NOMO-1 treated with dmso at 0.1 percent for 144 hours (cell line): ENCODE data around the gene PAPOLB.

Experiments
- DNase-seq: peaks from one replicate; lab custom pipeline; 2025; ENCODE audit not compliant: unreplicated experiment; lab: John Stamatoyannopoulos, UW

The PAPOLB gene

DNA sequence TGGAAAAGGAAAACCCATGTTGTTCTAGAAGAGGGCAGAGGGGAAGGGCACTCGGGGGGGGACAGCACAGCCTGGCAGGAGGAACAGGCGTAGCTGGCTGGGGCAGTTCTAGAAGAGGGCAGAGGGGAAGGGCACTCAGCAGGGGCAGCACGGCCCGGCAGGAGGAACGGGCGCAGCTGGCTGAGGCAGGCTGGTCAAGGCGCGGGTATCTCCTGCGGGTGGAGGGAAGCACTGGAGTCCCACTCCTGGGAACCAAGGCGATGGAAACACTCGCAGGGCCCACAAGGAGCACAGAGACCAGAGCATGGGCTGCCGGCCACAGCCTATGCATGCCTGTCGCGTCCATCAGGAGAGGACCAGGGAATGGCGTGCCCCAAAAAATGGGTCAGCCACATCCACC lies 36.7 kb downstream of the PAPOLB start:
- no peak for DNase-seq

DNA sequence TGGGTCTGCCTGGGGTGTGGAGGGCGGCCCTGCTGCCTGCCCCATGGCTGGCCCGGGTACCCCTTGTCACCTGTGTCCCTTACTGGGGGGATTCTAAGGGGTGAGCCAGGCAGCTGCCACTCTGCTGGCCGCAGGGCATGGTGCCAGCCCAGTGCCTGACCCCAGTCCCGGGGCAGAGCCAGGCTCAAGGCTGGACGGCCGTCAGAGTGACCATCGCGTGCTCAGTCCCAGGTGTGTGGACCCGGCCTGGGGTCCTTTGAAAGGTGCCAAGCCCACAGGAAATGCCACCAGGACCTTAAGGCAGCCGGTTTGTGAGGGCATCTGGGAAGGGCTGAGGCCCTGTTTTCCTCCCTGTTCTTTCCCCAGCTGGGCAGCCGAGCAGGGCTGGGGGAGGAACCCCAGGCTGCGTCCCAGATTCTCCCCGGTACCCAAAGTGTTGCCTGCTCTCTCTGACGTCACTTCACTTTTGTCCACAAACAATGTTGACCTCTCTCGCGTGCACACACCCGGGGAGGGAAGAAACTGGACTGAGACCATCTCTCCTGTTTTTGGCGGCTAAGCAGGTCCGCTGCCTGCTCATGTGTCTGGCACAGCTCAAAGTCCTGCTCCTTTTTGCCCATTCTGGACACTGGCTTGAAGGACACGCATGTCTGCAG lies 37.6 kb downstream of the PAPOLB start:
- DNase-seq, result no peak

DNA sequence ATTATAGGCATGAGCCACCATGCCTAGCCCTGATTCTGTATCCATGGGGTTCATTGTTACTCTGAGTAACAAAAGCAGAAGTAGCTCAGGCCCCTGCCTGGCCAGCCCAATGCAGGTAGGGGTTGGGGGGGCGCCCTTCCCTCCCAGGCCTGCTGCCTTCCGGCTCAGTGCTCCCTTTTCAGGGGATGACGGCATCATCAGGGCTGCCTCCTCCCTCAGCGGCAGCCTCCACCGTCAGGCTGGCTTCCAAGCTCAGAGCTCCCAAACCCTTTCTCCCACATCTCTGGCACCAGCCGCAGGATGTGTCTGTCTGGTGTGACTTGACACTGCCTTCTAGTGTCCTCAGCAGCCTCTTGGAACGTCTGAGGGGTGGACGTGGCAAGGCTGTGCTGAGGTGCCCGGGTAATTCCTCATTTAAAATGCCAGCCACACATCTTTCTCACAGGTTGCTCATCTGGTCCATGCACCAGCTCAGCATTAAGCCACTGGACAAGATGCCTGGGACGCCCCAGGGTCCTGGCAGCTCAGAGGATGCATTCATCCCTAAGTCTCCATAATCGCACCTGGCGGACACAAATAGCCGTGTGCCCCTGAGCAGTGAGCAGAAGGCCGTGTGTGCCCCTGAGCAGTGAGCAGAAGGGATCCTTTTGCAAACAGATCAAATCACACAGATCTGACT lies 38.2 kb downstream of the PAPOLB start:
- DNase-seq, result no peak

- DNase-seq, result no peak
Observed at GRCh38 chr7:4822677-4823076, 39.2 kb downstream of the PAPOLB start.

GRCh38 chr7:4820967-4821471 lies 40.8 kb downstream of the PAPOLB start:
- no peak for DNase-seq

GRCh38 chr7:4820405-4820966 lies 41.3 kb downstream of the PAPOLB start:
- DNase-seq, result no peak

- DNase-seq, result no peak
Observed at GRCh38 chr7:4819560-4820404, 42.0 kb downstream of the PAPOLB start.

DNA sequence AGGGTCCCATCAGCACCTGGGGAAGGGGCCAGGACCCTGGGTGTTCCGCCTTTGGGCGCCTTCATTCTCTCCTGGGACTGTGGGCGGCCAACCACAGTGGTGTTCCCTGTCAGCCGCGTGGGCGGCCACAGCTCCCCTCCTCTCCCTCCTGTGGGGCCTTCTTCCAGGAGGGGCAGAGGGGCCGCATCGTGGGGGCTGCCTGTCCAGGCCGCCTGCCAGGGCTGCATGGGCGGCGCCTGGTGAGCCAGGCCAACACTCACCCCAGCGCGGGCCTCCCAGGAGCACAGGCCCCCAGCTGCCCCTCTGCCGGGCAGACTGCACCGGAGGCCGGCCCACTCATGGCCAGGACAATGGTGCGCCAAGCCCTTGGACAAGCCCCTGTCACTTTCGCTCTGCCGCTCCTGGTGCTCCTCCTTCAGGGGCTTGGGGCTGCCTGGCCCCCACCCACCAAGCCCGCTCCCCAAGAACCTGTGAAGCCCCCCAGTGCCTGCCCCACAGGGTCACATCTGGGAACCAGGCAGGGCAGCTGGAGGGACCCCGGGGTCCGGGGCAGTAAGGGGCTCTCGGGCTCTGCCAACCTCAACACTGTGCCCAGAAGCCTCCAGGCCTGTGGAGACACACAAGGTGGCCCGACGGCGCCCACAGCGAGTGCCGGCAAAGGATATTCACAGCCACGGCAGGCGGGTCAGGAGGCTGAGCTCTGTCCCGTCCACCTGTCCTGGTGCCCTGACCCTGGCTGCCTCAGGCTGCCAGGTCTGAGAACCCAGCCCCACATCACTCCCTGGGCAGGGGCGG lies 43.6 kb downstream of the PAPOLB start:
- no peak for DNase-seq

GRCh38 chr7:4817178-4817901 lies 44.5 kb downstream of the PAPOLB start:
- no peak for DNase-seq

DNA sequence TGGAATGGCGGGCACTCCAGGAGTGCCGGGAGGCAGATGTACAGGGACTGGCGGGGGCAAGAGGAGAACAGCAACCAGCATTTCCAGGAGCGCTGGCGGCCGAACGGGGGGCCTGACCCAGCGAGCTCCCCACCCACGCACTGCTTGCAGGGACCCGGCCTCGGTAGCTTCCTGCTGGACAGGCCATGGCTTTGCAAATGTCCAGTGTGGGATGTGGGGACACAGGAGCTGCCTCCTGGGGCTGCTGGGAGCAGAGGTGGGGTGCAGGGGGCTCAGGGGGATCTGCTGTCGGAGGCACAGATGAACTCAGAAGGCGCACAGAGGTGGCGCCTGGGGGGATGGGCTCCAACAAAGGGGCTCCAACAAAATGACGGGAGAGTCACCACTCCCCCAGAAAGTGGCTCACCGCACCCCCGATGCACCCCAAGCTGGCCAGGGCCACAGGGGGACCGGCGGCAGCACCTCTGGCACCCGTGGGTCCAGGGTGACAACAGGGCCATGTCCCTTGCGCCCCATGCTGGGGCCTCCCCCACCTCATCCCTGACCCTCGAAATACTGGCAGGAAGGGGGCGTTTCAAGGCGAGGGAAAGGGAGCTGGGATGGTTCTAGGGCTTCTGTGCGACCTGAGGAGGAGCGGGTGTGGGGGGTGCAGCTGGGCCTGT lies 45.3 kb downstream of the PAPOLB start:
- no peak for DNase-seq

GRCh38 chr7:4815609-4816418 lies 46.0 kb downstream of the PAPOLB start:
- DNase-seq, result no peak

GRCh38 chr7:4815121-4815520 lies 46.7 kb downstream of the PAPOLB start:
- no peak for DNase-seq

DNA sequence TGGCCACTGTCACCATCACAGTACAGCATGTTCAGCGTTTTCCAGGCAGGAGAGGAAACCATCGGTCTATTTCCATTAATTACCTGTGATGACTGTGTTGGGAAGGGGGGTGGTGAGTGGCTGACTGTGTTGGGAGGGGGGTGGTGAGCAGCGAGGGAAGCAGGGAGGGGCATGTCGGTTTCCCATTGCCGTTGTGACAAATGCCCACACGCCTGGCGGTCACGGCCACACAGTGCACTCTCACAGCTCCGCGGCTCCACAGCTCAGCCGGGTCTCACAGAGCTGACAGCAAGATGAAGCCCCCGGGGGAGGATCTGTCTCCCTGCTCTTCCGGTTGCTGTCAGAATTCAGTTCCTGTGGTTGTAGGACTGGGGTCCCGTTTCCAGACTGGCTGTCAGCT lies 47.4 kb downstream of the PAPOLB start:
- no peak for DNase-seq

- no peak for DNase-seq
Observed at GRCh38 chr7:4809666-4810065, 52.2 kb downstream of the PAPOLB start.

DNA sequence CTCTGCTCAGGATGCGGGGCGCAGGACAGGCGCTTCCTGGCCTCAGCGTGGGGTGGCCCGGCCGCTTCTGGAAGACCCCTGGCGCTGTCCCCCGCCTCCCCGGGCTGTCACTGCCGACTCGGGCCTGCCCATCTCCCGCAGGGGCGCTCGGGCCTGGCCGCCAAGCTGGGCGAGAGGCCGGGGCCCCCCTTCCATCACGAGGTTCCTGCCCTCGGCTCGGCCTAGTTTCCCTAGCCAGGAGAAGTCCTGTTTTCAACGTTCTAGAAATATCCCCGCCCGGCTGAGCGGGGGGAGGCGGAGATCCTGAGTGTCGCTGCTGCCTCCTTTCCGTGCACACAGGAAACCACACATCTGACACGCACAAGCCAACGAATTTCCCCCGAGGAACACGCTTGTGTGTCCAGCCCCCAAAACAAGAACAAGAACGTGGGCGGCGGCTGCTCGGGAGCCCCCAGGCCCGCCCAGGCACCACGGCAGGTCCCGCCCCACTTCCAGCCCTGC lies 52.7 kb downstream of the PAPOLB start:
- DNase-seq, result no peak

DNA sequence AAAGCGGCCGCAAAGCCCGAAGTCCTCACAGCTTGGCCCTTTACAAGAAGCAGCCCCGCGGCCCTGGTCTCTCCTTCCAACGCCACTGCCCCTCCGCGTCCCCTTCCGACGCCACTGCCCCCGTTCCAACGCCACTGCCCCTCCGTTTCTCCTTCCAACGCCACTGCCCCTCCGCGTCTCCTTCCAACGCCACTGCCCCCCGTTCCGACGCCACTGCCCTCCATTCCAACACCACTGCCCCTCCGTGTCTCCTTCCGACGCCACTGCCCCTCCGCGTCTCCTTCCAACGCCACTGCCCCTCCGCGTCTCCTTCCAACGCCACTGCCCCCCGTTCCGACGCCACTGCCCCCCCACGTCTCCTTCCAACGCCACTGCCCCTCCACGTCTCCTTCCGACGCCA lies 53.3 kb downstream of the PAPOLB start:
- no peak for DNase-seq

DNA sequence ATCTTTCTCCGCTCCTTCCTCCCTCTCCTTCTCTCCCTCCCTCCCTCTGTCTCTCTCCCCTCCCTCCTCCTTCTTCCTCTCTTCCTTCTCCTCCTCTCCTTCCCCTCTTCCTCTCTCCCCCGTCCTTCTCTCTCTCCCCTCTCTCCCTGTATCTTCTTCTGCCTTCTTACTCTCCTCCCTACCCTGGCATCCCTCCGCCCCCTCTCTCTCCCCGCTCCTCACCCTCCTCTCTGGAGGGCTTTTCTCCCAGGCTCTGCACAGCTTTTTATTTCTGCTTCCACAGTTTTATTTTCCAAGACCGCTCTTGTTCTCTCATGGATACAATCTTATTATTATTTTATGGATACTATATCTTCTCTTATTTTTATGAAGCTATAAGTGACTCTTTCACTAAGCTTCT lies 53.8 kb downstream of the PAPOLB start:
- no peak for DNase-seq
